ENCODE data around the gene AKR1B1. TPM values are rescaled to one million over a fixed set of nuclear protein-coding genes. Genes with fewer than 3 reads are reported as not detected.

The AKR1B1 gene
- total and polyA plus RNA-seq, 9 of the 15 experiments (the other 6 are each of a cell fraction or from before 2014, with no cell fraction given): 2.0 to 10.6 (median 6.2) TPM

- intact Hi-C loops (cut with micrococcal nuclease): loop anchor here (5.0 kb wide), 3 partner anchors 95 to 560 kb away; no protein-coding TSS in a partner anchor
- Histone ChIP-seq H3K27ac (ENCODE audit: extremely low read depth, low read depth, low read length) (no peak overlapping the region), H3K4me3 (no peak overlapping the region), H3K9me3 (replicated peaks; ENCODE audit: control insufficient read depth, insufficient read depth, low read depth, low read length) (no peaks in the 10 kb centered on the region), H3K79me2 (ENCODE audit: control insufficient read depth, insufficient read depth, low read length) (no peaks in the 10 kb centered on the region), H3K9ac (ENCODE audit: insufficient read depth in 1 of 2, low read depth in 2 of 2, low read length in 2 of 2) (no peak overlapping the region), H4K20me1 (replicated peaks; ENCODE audit: control insufficient read depth, insufficient read depth, low read length) (no peaks in the 10 kb centered on the region), H3K9me1 (ENCODE audit: control insufficient read depth, insufficient read depth, low read length) (no peaks in the 10 kb centered on the region), H3K4me2 (ENCODE audit: insufficient read depth, low read length) (no peak overlapping the region), H3K27me3 (ENCODE audit: control insufficient read depth in 2 of 2, insufficient read depth in 2 of 2, low read length in 2 of 2) (peaks cover 5 to 36% of the 10 kb centered on the region in 2 experiments), H3K36me3 (ENCODE audit: control insufficient read depth, insufficient read depth, low read length) (no peaks in the 10 kb centered on the region), H3K4me1 (replicated peaks in 1 of 2; ENCODE audit: control insufficient read depth in 2 of 2, insufficient read depth in 2 of 2, low read length in 2 of 2) (peaks cover 0 to 4% of the 10 kb centered on the region in 2 experiments; a peak in 1 of 5 replicates), H2AFZ (ENCODE audit: low read depth, low read length) (no peak overlapping the region)
- ATAC-seq (no peak), FAIRE-seq (no peak), DNase-seq (ENCODE audit: extremely low read depth in 1 of 4, low spot score in 3 of 4) (no peak)
- ChIA-PET CTCF (ENCODE audit: low intra/inter-chr PET ratio) (no interaction called here), POLR2A (interaction anchor here (0.8 kb wide), 1 partner anchor 10 kb away, joined by 4 read pairs; no protein-coding TSS in a partner anchor)
- BruUV-seq (replicated peaks): no TSS peak
- TF ChIP-seq ZFP36 (IDR thresholded peaks at IDR 0.05; ENCODE audit: low read depth, low read length, partially characterized antibody): no peak
- TF ChIP-seq ATF3 (IDR thresholded peaks at IDR 0.05): 0 out of 2 replicates have a peak, but pooled peaks have one; percentile 10
- no peak for TF ChIP-seq ATF3 (CRISPR knock-in tag; conservative IDR thresholded peaks at IDR 0.05)
- TF ChIP-seq ELK1 (CRISPR knock-in tag; IDR thresholded peaks at IDR 0.05): no peak
- 3% methylated on average over 4 of the region's 4 CpGs for WGBS (ENCODE audit: insufficient coverage, low coverage, missing lambda C conversion rate)
- in situ Hi-C loops (cut with MboI): no loop called here
Measured at GRCh38 chr7:134422638-134423037, 36.3 kb downstream of the AKR1B1 start.
